Measurements from ENCODE around the gene GREB1L.

Gene GREB1L

GRCh38 chr18:21458310-21458709 lies 216.3 kb downstream of the GREB1L start:
- H3K9ac ChIP-seq (ENCODE audit: low read length), result no peak overlapping the region
- H3K27ac ChIP-seq (ENCODE audit: low read length), result no peak overlapping the region
- no peaks in the 10 kb centered on the region for H3K9me3 ChIP-seq (ENCODE audit: insufficient read depth, low read length)
- no peak overlapping the region for H3K4me2 ChIP-seq (ENCODE audit: low read length)
- H3K79me2 ChIP-seq (ENCODE audit: low read length), result no peaks in the 10 kb centered on the region
- H3K4me3 ChIP-seq (ENCODE audit: low read length), result no peak overlapping the region
- TF ChIP-seq EZH2phosphoT487 (IDR thresholded peaks at IDR 0.05; ENCODE audit: low read depth), result no peak
- no peak for TF ChIP-seq CTCF (IDR thresholded peaks at IDR 0.05; ENCODE audit: low read depth, low read length)
- no peak overlapping the region for H2AFZ ChIP-seq (ENCODE audit: low read depth, low read length)
- H3K36me3 ChIP-seq (replicated peaks; ENCODE audit: low read depth, low read length), result no peaks in the 10 kb centered on the region
- no peaks in the 10 kb centered on the region for H4K20me1 ChIP-seq (ENCODE audit: insufficient read depth, low read length)
- H3K27me3 ChIP-seq (ENCODE audit: low read depth, low read length), result no peaks in the 10 kb centered on the region
- H3K4me1 ChIP-seq (ENCODE audit: low read length), result peaks cover 7% of the 10 kb centered on the region; the same call in 1 of the 2 replicates

- Histone ChIP-seq H3K4me1 (ENCODE audit: low read length) (peaks cover 2% of the 10 kb centered on the region; the same call in 1 of the 2 replicates), H2AFZ (ENCODE audit: low read depth, low read length) (no peak overlapping the region), H3K27me3 (ENCODE audit: low read depth, low read length) (no peaks in the 10 kb centered on the region), H3K27ac (ENCODE audit: low read length) (no peak overlapping the region), H3K36me3 (replicated peaks; ENCODE audit: low read depth, low read length) (no peaks in the 10 kb centered on the region), H3K4me3 (ENCODE audit: low read length) (no peak overlapping the region), H3K4me2 (ENCODE audit: low read length) (no peak overlapping the region), H3K9me3 (ENCODE audit: insufficient read depth, low read length) (no peaks in the 10 kb centered on the region), H3K9ac (ENCODE audit: low read length) (no peak overlapping the region), H3K79me2 (ENCODE audit: low read length) (no peaks in the 10 kb centered on the region), H4K20me1 (ENCODE audit: insufficient read depth, low read length) (no peaks in the 10 kb centered on the region)
- TF ChIP-seq EZH2phosphoT487 (IDR thresholded peaks at IDR 0.05; ENCODE audit: low read depth) (no peak), CTCF (IDR thresholded peaks at IDR 0.05; ENCODE audit: low read depth, low read length) (no peak)
These were observed 216.8 kb downstream of the GREB1L start for GRCh38 chr18:21458788-21459187.

GRCh38 chr18:21459706-21460286 lies 217.8 kb downstream of the GREB1L start:
- TF ChIP-seq CTCF (IDR thresholded peaks at IDR 0.05; ENCODE audit: low read depth, low read length) (no peak), EZH2phosphoT487 (IDR thresholded peaks at IDR 0.05; ENCODE audit: low read depth) (no peak)
- Histone ChIP-seq H3K4me1 (ENCODE audit: low read length) (no peaks in the 10 kb centered on the region), H3K4me3 (ENCODE audit: low read length) (no peak overlapping the region), H3K79me2 (ENCODE audit: low read length) (no peaks in the 10 kb centered on the region), H3K9ac (ENCODE audit: low read length) (no peak overlapping the region), H3K4me2 (ENCODE audit: low read length) (no peak overlapping the region), H2AFZ (ENCODE audit: low read depth, low read length) (no peak overlapping the region), H4K20me1 (ENCODE audit: insufficient read depth, low read length) (no peaks in the 10 kb centered on the region), H3K9me3 (ENCODE audit: insufficient read depth, low read length) (no peaks in the 10 kb centered on the region), H3K27me3 (ENCODE audit: low read depth, low read length) (0 out of 2 replicates have a peak, but pooled peaks cover 3% of the 10 kb centered on the region), H3K36me3 (replicated peaks; ENCODE audit: low read depth, low read length) (no peaks in the 10 kb centered on the region), H3K27ac (ENCODE audit: low read length) (no peak overlapping the region)

GRCh38 chr18:21461460-21461859 lies 219.4 kb downstream of the GREB1L start:
- H2AFZ ChIP-seq (ENCODE audit: low read depth, low read length), result no peak overlapping the region
- H3K27ac ChIP-seq (ENCODE audit: low read length), result no peak overlapping the region
- no peaks in the 10 kb centered on the region for H3K9me3 ChIP-seq (ENCODE audit: insufficient read depth, low read length)
- TF ChIP-seq CTCF (IDR thresholded peaks at IDR 0.05; ENCODE audit: low read depth, low read length) (no peak), EZH2phosphoT487 (IDR thresholded peaks at IDR 0.05; ENCODE audit: low read depth) (no peak)
- no peaks in the 10 kb centered on the region for H3K36me3 ChIP-seq (replicated peaks; ENCODE audit: low read depth, low read length)
- H3K9ac ChIP-seq (ENCODE audit: low read length), result no peak overlapping the region
- H3K4me2 ChIP-seq (ENCODE audit: low read length), result no peak overlapping the region
- H3K27me3 ChIP-seq (ENCODE audit: low read depth, low read length), result 0 out of 2 replicates have a peak, but pooled peaks cover 3% of the 10 kb centered on the region
- no peaks in the 10 kb centered on the region for H3K79me2 ChIP-seq (ENCODE audit: low read length)
- no peak overlapping the region for H3K4me3 ChIP-seq (ENCODE audit: low read length)
- no peaks in the 10 kb centered on the region for H4K20me1 ChIP-seq (ENCODE audit: insufficient read depth, low read length)
- no peaks in the 10 kb centered on the region for H3K4me1 ChIP-seq (ENCODE audit: low read length)

All from OCI-LY3 (cell line).